Measurements from ENCODE around the gene ADORA1.

The ADORA1 gene

GRCh38 chr1:203143641-203144040 lies 16.1 kb downstream of the ADORA1 start:
- no peak for DNase-seq

- DNase-seq: no peak
Observed at GRCh38 chr1:203144661-203145060, 17.1 kb downstream of the ADORA1 start.

- DNase-seq: no peak
Observed at GRCh38 chr1:203145321-203146041, 18.0 kb downstream of the ADORA1 start.

- no peak for DNase-seq
Observed at GRCh38 chr1:203146042-203146369, 18.5 kb downstream of the ADORA1 start.

- DNase-seq: no peak
Observed at GRCh38 chr1:203146537-203146936, 19.0 kb downstream of the ADORA1 start.

GRCh38 chr1:203147376-203147775 lies 19.9 kb downstream of the ADORA1 start:
- no peak for DNase-seq

GRCh38 chr1:203148127-203148526 lies 20.6 kb downstream of the ADORA1 start:
- no peak for DNase-seq

- no peak for DNase-seq
Observed at GRCh38 chr1:203148579-203148978, 21.1 kb downstream of the ADORA1 start.

- no peak for DNase-seq
Observed at GRCh38 chr1:203149188-203149840, 21.8 kb downstream of the ADORA1 start.

- no peak for DNase-seq
Observed at GRCh38 chr1:203150511-203151297, 23.2 kb downstream of the ADORA1 start.

GRCh38 chr1:203151362-203152157 lies 24.0 kb downstream of the ADORA1 start:
- DNase-seq: no peak

GRCh38 chr1:203152158-203153034 lies 24.9 kb downstream of the ADORA1 start:
- DNase-seq: no peak

- DNase-seq: no peak
Observed at GRCh38 chr1:203153051-203153988, 25.8 kb downstream of the ADORA1 start.

- DNase-seq: no peak
Observed at GRCh38 chr1:203153989-203154821, 26.7 kb downstream of the ADORA1 start.

GRCh38 chr1:203156280-203156679 lies 28.8 kb downstream of the ADORA1 start:
- no peak for DNase-seq

- DNase-seq: no peak
Observed at GRCh38 chr1:203158423-203158822, 30.9 kb downstream of the ADORA1 start.

- DNase-seq: no peak
Observed at GRCh38 chr1:203158960-203159665, 31.6 kb downstream of the ADORA1 start.

GRCh38 chr1:203159844-203160243 lies 32.3 kb downstream of the ADORA1 start:
- no peak for DNase-seq

GRCh38 chr1:203161175-203161574 lies 33.6 kb downstream of the ADORA1 start:
- DNase-seq: no peak
